Rectal smooth muscle tissue (tissue), 1 donor: ENCODE measurements around the gene TIMM17B.
A peak's percentile ranks its signal among the peaks of the same experiment; 100 is the strongest.
"Not testable (repeated sequence)": the region's sequence is repeated elsewhere in the genome, so short reads cannot be mapped to it uniquely, and the experiment has no call there.

ENCODE experiments used
- H3K27ac ChIP-seq: one replicate; pipeline ENCODE4 v1.7.0; 2013; ENCODE audit warnings: low read depth, low read length, inconsistent platforms
- H3K27me3 ChIP-seq: one replicate; pipeline ENCODE4 v1.7.0; 2013; ENCODE audit warnings: low read length; ENCODE audit not compliant: control insufficient read depth, insufficient read depth
- H3K36me3 ChIP-seq: one replicate; pipeline ENCODE4 v1.7.0; 2013; ENCODE audit warnings: low read length; ENCODE audit not compliant: control insufficient read depth, insufficient read depth
- H3K4me1 ChIP-seq: one replicate; pipeline ENCODE4 v1.7.0; 2013; ENCODE audit warnings: low read length; ENCODE audit not compliant: control insufficient read depth, insufficient read depth
- H3K4me3 ChIP-seq: one replicate; pipeline ENCODE4 v1.7.0; 2013; ENCODE audit warnings: low read length
- H3K9ac ChIP-seq: one replicate; pipeline ENCODE4 v1.7.0; 2013; ENCODE audit warnings: low read length

The TIMM17B gene

DNA sequence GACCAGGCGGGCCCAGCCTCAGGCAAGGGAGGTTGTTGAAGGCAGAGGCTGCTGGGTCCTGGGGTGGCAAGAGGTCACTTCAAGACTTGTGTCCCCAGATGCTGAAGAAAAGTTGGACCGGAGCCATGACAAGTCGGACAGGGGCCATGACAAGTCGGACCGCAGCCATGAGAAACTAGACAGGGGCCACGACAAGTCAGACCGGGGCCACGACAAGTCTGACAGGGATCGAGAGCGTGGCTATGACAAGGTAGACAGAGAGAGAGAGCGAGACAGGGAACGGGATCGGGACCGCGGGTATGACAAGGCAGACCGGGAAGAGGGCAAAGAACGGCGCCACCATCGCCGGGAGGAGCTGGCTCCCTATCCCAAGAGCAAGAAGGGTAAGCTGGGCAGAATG lies 4.6 kb upstream of the TIMM17B start:
- Histone ChIP-seq H3K4me1 (no peaks in the 10 kb centered on the region), H3K4me3 (no peak overlapping the region), H3K27me3 (no peaks in the 10 kb centered on the region), H3K36me3 (peaks cover 6% of the 10 kb centered on the region), H3K27ac (no peak overlapping the region), H3K9ac (no peak overlapping the region)

DNA sequence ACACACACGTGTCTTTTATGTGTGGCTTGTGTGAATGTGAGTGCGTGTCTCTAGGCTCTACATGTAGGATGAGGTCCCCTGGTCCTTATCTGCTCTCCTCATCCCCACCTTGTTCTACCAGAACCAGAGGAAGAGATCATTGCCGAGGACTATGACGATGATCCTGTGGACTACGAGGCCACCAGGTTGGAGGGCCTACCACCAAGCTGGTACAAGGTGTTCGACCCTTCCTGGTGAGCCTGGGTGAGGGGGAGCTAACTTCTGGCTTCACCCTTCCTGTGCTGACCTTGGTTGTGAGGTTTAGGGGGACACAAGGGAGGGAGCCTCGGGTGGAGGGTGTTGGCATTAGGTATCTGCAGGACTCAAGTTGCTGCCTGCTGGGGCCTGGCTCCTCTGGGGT lies 3.5 kb upstream of the TIMM17B start:
- Histone ChIP-seq H3K4me1 (no peaks in the 10 kb centered on the region), H3K27ac (no peak overlapping the region), H3K4me3 (no peak overlapping the region), H3K9ac (no peak overlapping the region), H3K27me3 (no peaks in the 10 kb centered on the region), H3K36me3 (peaks cover 6% of the 10 kb centered on the region)

GRCh38 chrX:48899078-48899410 lies 1.5 kb upstream of the TIMM17B start:
- no peaks in the 10 kb centered on the region for H3K4me1 ChIP-seq
- no peak overlapping the region for H3K9ac ChIP-seq
- H3K27ac ChIP-seq = no peak overlapping the region
- H3K4me3 ChIP-seq = no peak overlapping the region
- no peaks in the 10 kb centered on the region for H3K27me3 ChIP-seq
- peaks cover 2% of the 10 kb centered on the region for H3K36me3 ChIP-seq

GRCh38 chrX:48897157-48897624 lies 377 bp downstream of the TIMM17B start:
- Histone ChIP-seq H3K9ac (peak overlapping the region; percentile 59), H3K4me3 (peak overlapping the region; percentile 72), H3K4me1 (no peaks in the 10 kb centered on the region), H3K36me3 (peaks cover 2% of the 10 kb centered on the region), H3K27ac (peak overlapping the region; percentile 91), H3K27me3 (no peaks in the 10 kb centered on the region)

GRCh38 chrX:48896611-48897011 lies 957 bp downstream of the TIMM17B start:
- Histone ChIP-seq H3K27me3 (no peaks in the 10 kb centered on the region), H3K36me3 (no peaks in the 10 kb centered on the region), H3K4me1 (peaks cover 2% of the 10 kb centered on the region), H3K4me3 (peak overlapping the region; percentile 72), H3K27ac (peak overlapping the region; percentile 91), H3K9ac (no peak overlapping the region)

DNA sequence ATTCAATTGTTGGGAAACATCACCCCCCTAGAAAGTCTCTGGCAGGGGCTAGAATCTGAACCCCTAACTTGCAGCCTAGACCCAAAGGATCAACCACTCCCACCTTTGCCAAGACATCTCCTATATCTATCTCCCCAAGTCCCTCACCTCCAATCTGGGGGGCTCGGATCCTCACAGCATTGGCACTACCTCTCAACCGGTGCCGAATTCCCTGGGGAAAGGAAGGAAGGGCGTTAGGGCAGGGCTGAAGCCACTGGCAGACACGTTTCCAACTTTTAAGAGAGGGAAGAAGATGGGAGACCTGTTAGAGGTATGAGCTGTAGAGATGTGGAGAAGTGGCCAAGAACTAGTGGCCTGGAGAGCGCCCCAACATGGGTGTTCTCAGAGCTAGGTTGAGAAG lies 2.7 kb downstream of the TIMM17B start:
- Histone ChIP-seq H3K4me1 (peaks cover 2% of the 10 kb centered on the region), H3K9ac (no peak overlapping the region), H3K27me3 (no peaks in the 10 kb centered on the region), H3K27ac (no peak overlapping the region), H3K36me3 (no peaks in the 10 kb centered on the region), H3K4me3 (no peak overlapping the region)

- Histone ChIP-seq H3K4me3 (no peak overlapping the region), H3K4me1 (peaks cover 2% of the 10 kb centered on the region), H3K27ac (no peak overlapping the region), H3K27me3 (no peaks in the 10 kb centered on the region), H3K36me3 (no peaks in the 10 kb centered on the region), H3K9ac (no peak overlapping the region)
Observed at GRCh38 chrX:48893556-48894348, 3.8 kb downstream of the TIMM17B start.

DNA sequence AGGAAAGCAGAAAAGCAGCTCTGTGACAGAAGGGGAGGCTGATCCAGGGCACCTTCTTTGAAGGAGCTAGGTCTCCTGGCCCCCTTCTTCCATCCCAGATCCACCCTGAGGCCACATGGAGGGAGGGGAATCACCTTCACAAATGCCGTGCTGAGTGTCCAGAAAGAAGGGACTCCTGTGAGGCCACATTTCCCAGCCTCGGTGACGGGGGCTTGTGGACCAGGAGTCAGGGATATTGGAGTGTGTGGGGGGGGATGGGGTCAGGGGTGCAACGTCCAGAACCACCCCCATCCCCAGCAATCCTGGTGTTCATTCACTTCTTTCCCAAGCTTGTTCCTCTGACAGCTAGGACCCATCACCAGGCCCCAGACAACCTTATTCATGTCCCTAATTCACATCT lies 4.7 kb downstream of the TIMM17B start:
- Histone ChIP-seq H3K9ac (no peak overlapping the region), H3K4me1 (peaks cover 2% of the 10 kb centered on the region), H3K36me3 (no peaks in the 10 kb centered on the region), H3K27ac (no peak overlapping the region), H3K4me3 (no peak overlapping the region), H3K27me3 (no peaks in the 10 kb centered on the region)

DNA sequence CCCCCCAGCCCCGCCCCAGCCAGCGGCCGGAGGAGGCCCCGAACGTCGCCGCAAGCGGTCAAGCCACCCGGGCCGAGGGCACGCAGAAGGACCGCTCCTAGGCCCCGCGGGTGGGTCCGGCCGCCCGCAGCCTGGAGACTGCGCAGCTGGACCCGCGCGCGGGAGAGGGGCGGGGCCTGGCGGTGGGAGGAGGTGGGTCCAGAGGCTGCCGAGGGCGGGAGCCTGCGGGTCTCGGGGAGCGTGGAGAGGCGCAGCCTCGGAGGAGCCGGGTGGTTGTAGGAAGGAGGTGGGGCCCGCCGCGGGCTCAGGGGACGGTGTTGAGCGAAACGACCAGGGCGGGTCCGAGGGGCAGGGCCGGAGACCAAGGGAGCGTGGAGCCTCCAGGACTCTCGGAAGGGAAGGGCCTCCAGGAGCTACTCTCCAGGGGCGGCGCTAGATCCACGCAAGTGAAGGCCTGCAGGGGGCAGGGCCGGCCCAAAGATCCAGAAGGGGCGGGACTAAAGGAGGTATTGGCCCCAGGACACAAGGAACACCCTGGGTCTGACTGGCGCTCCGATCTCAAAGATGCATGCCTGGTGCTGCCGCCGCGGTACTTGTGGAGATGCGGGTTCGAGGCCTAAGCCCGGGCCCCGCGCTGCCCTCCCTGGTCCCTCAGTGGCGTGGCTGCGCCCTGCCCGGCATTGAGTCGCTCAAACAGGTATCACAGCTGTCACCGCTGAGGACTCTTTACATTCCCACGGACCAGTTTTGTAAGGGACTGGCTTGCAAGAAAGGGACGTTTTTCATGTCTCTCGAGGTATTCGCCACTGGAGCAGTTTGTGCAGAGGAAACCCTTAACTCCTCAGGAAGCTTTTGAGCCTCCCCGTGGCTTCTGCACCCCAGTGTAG lies 5.9 kb downstream of the TIMM17B start:
- H3K4me1 ChIP-seq = peaks cover 2% of the 10 kb centered on the region
- H3K27ac ChIP-seq = peak overlapping the region; percentile 58
- H3K4me3 ChIP-seq = peak overlapping the region; percentile 62
- no peaks in the 10 kb centered on the region for H3K36me3 ChIP-seq
- no peak overlapping the region for H3K9ac ChIP-seq
- no peaks in the 10 kb centered on the region for H3K27me3 ChIP-seq

- Histone ChIP-seq H3K4me3 (peak overlapping the region; percentile 62), H3K9ac (no peak overlapping the region), H3K36me3 (no peaks in the 10 kb centered on the region), H3K27ac (peak overlapping the region; percentile 58), H3K27me3 (no peaks in the 10 kb centered on the region), H3K4me1 (peaks cover 2% of the 10 kb centered on the region)
Observed at GRCh38 chrX:48890934-48891401, 6.6 kb downstream of the TIMM17B start.

DNA sequence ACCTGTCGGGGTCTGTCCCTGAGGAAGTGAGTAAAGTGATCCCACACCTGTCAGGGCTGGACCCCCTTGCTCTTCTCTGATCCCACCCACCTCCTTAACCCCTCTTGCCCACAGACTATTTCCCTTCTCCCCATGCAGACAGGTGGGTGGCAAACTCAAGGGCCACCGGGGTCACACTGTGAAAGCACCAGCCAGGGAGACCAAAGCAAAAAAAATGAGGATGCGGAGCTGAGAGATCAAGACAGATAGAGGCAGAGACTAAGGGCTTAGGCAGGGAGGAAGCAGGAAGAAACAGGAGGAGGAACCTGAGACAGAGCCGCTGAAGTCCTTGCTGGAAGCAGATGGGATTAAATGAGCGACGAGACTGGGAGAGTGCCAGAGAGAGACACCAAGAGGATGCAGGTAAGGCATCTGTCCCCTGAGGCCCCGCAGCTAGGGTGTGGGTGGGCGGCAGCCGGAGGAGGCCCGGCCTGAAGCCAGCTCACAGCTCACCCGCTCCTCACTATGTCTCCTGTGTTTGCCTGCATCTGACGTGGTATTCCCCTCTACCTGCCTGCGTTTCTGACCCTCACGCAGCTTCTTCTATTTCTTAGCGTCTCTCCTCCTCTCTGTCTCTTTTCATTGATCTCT lies 7.2 kb downstream of the TIMM17B start:
- no peaks in the 10 kb centered on the region for H3K36me3 ChIP-seq
- H3K4me3 ChIP-seq = peak overlapping the region; percentile 62
- no peaks in the 10 kb centered on the region for H3K27me3 ChIP-seq
- no peak overlapping the region for H3K9ac ChIP-seq
- peaks cover 2% of the 10 kb centered on the region for H3K4me1 ChIP-seq
- H3K27ac ChIP-seq = no peak overlapping the region

DNA sequence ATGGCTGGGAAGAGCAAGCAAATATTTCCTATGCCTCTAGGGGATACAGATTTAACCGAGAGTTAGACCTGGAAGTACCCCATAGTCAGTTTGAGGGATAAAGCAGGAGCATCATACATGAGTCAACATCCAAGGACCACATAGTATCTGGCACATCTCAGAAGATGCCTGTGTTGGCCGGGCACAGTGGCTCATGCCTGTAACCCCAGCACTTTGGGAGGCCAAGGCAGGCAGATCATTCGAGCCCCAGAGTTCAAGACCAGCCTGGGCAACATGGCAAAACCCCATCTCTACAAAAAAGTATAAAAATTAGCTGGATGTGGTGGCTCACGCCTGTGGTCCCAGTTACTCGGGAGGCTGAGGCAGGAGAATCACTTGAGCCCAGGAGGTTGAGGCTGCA lies 11.0 kb downstream of the TIMM17B start:
- not testable (repeated sequence) for H3K4me1 ChIP-seq, H3K9ac ChIP-seq, H3K27me3 ChIP-seq, H3K4me3 ChIP-seq, H3K27ac ChIP-seq, H3K36me3 ChIP-seq
